GM18870 (cell line): ENCODE data around the gene CCDC169.
"Not testable (repeated sequence)": the region's sequence is repeated elsewhere in the genome, so short reads cannot be mapped to it uniquely, and the experiment has no call there.

Experiments used
- ATAC-seq: cut with Tn5 transposase; IDR thresholded peaks from one replicate; pipeline ENCODE4 v1.9.1; 2021; ENCODE audit warnings: moderate library complexity; ENCODE audit not compliant: unreplicated experiment

CCDC169 gene

DNA sequence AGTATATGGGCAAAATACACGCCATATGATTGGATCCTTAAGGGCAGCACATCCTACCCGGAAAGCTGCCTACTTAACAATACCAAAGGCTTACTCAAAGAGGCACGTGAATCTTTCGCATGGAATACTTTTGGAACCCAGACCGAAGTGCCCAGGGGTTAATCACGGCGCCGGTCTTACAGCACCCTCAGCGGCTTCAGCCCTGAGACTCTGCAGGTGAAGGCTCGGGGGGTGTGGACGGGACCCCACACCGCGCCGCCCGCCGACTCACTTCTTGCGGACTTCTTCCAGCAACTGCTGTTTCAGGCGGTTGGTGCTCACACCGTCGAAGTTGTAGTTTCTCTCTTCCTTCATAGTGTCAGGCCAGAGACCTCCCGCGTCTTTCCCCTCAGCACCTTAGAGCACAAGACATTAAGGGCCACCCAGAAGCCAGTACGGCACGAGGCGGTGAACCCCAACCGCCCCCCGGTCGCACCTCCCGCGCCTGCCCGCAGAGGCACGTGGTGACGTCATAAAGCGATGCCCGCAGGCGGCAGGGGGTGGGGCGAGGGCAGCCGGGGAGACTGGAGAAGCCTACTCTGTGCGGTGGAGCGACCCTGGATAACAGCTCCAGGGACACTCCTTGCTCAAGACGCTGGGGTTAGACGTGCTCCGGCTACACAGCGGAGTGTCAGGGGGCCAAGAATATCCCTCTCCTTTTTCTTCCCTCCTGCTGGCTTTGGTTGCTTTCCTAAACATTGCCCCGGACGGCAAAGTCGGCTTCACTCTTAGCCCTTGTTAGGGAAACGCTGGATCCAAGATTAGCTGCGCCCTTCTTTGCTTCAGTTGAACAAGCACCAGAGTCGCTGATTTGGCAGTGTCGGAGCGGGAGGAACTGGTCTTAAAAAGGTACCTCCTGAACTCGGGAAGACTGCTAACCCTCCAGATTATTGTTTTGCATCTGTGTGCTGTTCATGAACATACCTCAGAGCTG lies at the start of gene CCDC169:
Gene CCDC169 (minus strand): TSS at position 449 of the 973 bp plus-strand sequence. CDS start 95 bp downstream, at position 354.
- ATAC-seq = peak; percentile 62

DNA sequence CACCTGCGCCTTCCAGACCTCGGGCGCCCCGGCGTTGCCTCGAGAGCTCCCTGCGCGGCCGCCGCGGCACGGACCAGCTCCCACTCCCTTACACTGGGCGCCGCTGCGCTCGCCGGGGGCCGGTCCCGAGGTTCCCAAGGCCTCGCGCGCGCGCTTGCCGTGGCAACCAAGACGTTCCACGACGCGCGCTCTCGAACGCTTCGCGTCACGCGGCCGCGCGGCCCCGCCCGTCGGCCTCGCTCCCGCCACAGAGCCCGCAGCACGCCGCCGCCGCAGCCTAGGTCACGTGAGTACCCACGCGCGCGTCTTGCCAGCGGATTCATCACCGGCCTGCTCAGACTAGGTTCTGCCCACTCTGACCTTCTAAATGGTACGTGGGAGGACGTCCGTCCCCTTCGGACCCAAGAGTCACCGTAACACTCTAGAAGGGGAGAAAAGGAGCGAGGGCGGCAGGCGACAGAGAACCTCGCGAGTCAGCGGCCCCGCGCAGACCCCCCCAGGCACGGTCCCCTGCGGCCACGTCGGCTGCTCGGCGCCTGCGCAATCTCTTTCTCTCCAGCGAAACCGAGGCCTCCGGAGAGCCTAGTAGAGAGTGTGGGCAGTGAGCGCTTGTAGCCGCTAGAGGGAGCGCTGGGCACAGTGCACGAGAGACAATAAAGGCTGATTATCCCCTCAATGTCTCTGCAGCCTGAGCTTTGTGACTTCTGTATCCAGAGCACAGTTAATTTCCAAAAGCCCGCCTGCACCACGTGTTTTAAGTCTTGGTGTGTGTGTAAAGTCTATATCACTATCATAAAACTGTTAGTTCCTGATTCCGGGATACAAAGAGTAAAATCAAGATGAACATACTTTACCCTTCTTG lies 48.8 kb upstream of the CCDC169 start, which contains the start of gene SPART:
Gene SPART (minus strand): TSS at position 173 of the 862 bp plus-strand sequence. CDS start 10,564 bp downstream, outside the sequence.
- ATAC-seq = peak; percentile 97

DNA sequence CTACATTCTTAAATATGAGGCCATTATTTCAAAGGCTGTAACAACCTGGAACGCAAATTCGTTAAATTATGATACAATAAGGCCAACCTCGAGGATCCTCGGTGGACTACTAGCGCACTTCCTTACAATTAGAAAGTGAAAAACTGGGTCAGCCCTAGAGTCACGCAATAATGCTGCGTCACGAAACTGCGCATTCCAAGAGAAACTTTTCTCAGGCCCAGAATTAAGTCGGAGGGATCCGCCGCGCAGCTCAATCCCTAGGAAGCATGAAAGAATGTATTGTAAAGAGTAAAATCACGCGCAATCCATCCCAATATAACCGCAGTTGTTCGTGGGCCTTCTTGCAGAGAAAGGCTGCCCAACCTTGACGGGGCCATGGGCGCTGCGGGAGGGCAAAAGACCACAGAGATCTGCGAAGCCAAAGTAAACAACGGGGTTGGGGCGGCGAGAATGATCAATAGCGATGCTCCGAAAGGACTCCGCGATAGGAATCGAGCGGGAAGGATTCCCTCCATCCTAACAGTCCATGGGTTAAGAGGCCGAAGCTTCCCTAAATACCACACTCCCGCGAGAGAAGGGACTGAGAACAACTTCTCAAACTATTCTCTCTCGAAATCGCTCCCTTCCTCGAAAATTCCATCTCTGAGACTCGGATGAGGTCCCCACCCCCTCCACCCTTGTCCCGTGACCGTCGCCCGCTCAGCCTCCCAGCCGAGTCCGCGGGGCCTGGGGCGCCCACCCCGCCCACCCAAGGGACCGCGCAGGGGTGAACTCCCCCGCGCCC lies 48.0 kb upstream of the CCDC169 start:
- no peak for ATAC-seq

DNA sequence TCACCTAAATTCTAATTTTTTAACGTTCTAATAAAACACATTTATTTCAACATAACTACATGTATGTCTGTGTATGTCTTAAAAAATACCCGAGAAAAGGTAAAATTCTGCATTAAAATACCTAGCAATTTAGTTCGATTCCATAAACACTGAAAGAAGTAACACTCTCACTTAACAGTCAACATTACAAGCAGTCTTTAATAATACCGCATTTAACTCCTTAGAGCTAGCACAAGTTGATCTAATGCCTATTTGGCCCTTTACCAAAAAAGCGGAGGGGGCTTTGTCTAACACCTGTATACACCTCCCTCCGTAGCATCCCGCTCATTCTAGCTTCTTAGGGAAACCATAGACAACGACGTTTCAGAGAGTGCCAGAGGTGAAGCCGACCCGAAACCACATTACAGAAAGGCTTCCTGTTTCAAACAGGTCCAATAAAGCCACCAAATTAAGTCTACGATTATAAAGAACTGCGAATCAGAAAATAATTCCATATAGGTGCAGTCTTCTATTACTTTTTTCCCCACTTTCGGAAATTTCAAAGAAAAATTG lies 47.3 kb upstream of the CCDC169 start:
- ATAC-seq = no peak

DNA sequence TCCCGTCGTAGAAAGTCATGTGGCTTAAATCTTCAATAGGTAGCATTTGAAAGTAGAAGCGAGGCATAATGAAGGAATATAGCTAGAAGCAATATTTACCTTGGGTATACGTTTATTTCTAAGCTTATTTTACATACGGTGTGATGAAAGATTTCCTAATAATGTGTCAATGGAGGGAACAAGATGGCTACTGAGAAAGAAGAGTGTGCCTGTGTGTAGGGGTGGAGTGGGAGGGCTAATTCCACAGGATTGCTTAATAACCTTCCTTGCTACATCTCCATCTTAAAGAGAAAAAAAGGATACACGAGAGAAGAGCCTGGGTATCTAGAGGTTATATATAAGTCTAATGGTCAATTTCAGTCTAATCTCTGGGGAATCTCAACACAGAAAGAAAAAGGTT lies 46.6 kb upstream of the CCDC169 start:
- ATAC-seq = no peak

DNA sequence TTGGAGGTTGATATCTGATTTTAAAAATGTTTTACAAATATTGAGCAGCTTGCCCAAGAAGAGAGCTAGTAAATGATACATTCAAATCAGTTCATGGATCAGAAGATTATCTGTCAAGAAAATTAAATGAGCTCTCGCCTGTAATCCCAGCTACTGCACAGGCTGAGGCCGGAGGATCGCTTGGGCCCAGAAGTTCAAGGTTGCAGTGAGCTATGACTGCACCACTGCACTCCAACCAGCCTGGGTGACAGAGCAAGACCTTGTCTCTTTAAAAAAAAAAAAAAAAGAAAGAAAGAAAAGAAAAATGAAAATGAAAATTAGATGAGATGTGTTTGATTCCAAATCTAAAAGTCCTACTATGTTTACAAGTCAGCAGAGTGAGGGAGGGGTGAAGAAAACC lies 46.2 kb upstream of the CCDC169 start:
- no peak for ATAC-seq

DNA sequence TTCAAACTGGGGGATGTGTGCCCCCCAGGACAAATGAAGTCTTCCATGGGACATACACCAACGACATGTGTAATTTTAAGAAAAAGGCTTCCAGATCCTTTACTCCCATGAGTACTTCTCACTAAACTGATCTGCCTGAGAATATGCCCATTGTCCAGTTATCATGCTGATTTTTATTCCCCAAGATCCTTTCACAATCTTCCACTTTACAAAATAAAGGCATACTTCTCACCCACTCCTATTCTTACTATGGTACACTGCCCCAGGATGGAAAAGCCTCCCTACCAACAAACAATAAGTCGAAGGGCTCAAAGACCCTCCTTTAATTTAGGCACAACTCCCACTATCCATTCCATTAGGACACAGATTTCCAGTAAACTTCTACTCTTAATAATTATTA lies 45.1 kb upstream of the CCDC169 start:
- ATAC-seq = no peak

DNA sequence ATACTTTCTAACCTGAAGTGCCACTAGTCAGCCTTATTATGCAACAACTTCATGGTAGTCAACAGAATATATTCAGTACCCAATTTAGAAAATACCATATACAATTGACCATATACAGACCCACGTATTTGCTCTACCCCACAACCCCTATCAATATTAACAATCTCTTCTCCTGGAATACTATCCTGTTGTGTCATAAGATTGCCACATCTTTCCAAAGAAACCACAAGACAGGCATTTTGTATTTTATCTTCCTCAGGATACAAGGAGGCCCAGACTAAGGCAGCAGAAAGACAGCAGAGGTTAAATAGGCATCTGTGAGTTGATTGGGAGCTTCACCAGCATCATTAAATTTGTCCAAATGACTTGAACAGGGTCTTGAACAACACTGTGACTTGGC lies 44.1 kb upstream of the CCDC169 start:
- ATAC-seq = no peak

DNA sequence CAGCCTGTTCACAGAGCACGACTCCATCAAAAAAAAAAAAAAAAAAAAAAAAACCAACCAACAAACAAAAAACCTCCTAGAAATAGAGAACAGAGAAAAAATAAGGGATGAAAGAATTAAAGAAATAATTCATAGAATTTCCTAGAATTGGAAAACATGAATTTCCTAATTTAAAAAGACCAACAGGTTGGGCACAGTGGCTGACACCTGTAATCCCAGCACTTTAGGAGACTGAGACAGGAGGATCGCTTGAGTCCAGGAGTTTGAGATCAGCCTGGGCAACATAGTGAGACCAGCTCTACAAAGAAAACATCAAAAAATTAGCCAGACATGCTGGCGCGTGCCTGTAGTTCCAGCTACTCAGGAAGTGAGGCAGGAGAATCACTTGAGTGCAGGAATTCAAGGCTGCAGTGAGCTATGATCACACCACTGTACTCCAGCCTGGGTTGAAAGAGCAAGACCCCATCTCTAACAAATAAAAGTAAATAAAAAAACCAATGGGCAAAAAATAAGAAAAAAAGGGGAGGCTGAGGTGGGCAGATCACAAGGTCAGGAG lies 42.1 kb upstream of the CCDC169 start:
- ATAC-seq = no peak

DNA sequence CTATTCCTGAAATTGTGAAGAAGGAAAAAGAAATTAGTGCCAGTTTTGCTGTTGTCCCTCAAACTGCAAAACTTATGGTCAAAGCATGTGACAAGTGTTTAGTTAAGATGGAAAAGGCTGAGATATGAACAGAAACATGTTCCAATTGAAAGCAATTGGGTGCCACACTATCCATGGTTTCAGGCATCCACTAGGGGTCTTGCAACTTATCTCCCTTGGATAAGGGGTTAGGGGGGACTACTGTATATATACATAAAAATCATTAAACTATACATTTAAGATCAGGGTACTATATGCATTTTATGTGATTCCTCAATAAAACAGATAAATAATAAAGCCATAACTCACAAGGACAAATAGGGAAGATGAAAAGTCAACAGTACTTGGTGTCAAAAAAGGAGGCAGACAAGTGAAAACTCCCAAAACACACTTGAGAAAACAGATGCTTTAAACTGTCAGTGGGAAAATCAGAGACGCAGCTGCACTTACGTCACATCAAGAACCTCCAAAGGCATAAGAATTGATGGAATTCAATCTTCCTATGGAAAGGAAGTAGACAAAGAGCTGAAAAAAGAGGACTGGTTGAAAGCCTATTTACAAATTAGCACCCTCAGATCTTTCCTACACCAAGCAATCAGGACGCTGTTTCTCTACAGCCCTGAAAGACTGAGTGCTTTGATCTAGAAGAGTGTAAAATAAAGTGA lies 40.5 kb upstream of the CCDC169 start:
- no peak for ATAC-seq

DNA sequence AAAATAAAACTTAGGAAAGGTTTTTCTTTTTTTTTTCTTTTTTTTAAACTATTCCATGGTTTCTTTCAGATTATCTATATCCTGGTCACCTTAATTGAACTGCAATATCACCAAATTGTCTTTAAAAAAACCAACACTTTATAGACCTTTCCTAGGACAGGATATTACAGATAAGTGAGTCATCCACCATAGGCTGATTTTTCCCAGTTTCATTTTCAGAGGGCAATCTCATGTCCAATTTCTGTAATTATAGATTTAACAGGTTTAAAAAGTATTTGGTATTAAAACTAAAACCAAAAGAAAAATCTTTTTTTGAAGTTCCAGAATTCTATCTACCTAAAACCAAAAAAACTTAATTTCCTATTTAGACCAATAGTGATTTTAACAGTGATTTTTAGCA lies 35.4 kb upstream of the CCDC169 start:
- no peak for ATAC-seq

DNA sequence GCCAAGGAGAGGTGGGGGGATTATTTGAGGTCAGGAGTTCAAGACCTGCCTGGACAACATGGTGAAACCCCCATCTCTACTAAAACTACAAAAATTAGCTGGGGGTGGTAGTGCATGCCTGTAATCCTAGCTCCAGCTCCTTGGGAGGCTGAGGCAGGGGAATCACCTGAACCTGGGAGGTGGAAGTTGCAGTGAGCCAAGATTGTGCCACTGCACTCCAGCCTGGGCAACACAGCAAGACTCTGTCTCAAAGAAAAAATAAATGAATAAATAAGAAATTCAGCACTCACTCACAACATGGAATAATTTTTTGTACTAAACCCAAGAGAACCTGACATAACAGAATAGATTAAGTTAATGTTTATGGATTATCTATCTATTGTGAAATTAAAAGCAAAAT lies 34.6 kb upstream of the CCDC169 start:
- ATAC-seq = not testable (repeated sequence)

DNA sequence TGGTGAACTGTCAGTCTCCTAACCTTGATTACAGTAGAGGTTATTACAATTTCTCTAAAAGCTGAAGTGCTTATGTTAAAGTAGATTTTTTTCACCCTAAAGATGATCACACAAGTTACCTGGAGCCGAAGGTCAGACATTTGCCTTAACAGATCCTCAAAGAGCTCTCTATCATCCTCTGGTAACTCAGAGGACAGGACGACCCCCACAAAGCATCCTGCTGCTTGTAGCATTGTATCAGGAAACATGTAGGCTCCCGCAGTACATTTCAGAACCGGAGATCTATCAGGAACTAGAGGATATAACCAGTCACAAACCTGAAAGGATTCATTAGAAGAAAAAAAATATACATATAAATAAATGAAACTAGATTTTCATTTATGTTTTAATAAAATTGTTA lies 33.7 kb upstream of the CCDC169 start:
- ATAC-seq = no peak

DNA sequence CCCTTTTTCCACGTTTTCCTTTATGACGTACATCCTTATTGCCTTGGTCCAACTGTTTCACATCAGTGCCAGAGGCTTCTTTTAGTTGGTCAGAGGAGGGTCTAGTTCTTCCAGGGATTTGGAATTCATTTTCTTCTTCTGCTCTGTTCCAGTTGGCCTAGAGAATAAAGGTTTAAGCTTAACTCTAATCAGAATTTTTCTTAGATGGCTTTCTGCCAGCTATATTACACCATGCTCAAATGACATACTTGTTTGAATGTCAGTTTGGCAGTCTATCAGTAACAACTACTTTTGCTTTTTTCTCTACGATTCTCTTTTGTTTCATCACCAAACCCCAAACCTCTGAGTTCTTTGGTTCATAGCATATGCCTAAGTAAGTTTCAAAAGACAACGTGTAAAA lies 31.7 kb upstream of the CCDC169 start:
- ATAC-seq = no peak

DNA sequence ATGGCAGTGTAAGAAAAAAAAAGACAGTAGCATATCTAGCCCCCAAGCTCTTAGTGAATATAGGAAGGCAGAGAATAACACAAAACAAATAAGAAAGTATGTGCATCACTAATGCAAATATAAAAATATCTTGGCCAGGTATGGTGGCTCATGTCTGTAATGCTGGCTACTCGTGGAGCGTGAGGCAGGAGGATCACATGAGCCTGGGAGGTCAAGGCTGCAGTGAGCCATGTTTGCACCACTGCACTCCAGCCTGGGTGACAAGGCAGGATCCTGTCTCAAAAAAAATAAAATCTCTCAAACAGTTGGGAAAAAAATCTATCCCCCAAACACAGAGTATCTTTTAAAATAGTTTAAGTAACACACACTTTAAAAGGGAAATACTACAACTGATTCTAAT lies 31.2 kb upstream of the CCDC169 start:
- no peak for ATAC-seq

DNA sequence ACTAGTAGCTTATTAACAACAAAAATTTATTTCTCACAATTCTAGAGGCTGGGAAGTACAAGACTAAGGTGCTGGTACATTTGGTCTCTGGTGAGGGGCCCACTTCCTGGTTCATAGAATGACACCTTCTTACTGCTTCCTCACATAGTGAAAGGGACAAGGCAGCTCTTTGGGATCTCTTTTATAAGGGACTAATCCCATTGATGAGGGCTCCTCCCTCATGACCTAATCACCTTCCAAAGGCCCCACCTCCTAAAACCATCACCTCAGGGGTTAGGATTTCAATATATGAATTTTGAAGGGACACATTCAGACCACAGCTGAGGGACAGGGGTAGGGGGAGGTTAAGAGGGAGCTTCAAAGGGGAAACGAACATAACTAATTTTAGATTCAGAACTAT lies 28.3 kb upstream of the CCDC169 start:
- ATAC-seq = no peak

DNA sequence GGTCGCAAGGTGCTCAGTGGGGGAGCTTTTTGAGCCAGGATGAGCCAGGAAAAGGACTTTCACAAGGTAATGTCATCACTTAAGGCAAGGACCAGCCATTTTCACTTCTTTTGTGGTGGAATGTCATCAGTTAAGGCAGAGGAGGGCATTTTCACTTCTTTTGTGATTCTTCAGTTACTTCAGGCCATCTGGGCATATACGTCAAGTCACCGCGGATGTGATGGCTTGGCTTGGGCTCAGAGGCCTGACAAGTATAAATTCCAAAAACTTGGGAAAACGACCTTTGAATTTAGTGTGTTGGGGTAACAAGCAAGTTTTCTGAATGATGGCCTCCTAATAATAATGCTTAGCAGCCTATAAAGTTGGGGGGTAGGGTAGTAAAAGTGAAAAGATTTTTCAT lies 27.3 kb upstream of the CCDC169 start:
- ATAC-seq = not testable (repeated sequence)

DNA sequence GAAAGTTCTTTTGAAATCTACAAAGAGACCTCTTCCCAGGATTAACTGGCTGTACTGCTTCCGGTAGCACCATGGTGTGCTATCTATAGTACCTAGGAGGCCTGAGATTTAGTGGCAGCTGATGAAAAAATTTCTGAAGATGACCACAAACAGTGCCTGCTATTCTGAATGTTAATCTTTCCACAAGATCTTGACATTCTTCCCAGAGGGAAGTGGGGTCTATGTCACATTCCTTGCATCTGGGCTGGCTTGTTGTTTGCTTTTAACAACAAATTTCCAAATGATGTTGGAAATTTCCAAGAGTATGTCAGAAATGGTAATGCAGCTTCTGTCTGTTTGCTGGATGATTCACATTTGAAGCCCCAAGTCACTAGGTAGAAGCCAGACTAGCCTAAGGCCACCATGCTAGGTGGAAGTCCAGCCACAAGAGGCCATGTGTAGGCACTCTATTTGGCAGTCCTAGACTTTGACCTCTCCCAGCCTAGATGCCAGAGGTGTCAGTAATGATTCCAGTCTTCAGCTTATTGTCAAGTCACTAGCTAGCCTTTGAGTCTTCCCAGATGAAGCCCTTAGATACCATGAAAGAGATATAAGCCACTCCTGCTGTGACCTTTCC lies 26.4 kb upstream of the CCDC169 start:
- ATAC-seq = no peak

DNA sequence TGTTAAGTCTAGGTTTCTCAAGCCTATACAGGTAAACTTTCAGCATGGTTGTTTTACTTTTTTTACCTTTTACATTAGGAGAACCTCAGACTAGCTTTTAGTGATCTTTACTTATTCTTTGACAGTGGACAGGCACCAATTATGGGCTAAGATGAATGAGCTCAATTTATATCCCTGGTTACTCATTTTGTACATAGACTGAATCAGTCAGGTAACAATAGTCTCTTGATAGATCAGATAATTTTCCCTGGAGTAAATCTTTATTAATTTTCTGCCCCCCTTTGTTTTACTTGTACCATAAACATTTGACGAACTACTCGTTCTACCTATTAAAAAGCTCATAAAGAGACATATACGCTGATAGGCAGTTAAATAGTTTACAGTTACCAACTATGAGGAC lies 25.8 kb upstream of the CCDC169 start:
- ATAC-seq = no peak
